HS-5 (cell line): ENCODE measurements around the gene KIF4B.

Source experiments
- DNase-seq: peaks from one replicate; pipeline ENCODE4 v3.0.0-alpha.2; 2012; ENCODE audit warnings: low read depth

KIF4B gene

DNA sequence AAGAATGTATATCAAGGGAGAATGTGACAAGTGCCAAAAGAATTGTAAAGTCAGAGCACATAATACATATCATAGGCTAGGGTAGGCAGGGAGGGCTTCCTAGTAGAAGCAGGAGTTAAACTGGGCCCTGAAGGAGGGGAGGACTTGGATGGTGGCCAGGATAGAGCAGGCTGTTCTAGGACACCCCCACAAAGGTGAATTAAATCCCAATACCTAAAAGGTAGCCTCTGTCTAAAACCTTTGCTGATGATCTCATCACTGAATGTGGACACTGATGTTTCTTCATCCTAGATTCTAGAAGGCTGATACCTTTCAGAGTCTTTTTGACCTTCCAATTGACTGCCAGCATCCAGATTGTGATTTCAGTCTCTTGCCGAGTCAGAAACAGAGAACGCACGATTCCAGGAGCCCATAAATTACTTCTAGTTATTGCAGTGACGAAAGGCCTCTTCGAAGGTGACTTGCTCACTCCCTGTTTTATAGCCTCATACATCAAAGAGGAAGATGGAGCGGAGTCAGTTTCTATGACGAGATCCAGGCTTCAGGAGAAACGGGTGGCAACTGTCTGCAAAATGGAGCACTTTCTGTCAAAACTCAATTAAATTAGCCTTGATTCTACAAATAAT, 43.2 kb downstream of the KIF4B start:
- DNase-seq: no peak

DNA sequence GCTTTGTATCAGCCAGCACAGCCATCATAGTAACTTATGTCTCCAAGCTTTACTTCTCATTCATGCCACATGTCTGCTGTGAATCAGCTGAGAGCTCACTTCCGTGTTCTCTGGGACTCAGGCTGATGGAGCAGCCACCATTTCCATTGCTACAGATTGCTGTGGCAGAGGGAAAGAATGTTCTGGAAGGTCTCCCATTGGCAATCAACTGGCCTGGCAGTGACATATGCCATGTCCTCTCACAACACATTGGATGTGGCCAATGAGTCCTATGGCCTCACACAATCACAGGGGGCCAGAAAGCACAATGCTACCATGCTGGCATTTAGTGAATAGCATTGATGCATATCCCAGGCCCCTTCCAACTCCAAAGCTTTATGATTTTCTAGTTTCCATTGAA, 44.1 kb downstream of the KIF4B start:
- DNase-seq: no peak

GRCh38 chr5:155064580-155064979, 51.0 kb downstream of the KIF4B start:
- DNase-seq: no peak

GRCh38 chr5:155066886-155067595, 53.5 kb downstream of the KIF4B start:
- no peak for DNase-seq
